Activated CD8-positive, alpha-beta memory T cell treated with anti-CD3 and anti-CD28 coated beads, Interleukin-2, amount 10 ng/mL, durations not matched to agents 7 days and 5 days (primary cell): ENCODE results near the gene ZNF423. TPM values are rescaled to one million over a fixed set of nuclear protein-coding genes. Genes with fewer than 3 reads are reported as not detected.

Source experiments
- ATAC-seq: fragments of 150-1000 bp; cut with Tn5 transposase; one replicate; pipeline ENCODE4 v1.10.0; 2021; ENCODE audit warnings: moderate library complexity
- CTCF ChIA-PET: fragments of 350-600 bp; sonication (Branson Sonifier 250); formaldehyde crosslinking; loops from one replicate; lab custom pipeline; 2021; ENCODE audit warnings: antibody characterized with exemption; lab: Charles Lee
- DNase-seq: peaks from one replicate; pipeline ENCODE4 v3.0.0-alpha.2; 2020
- H3K27ac Mint-ChIP-seq: one replicate; pipeline ENCODE4 v1.8.0; 2021; ENCODE audit warnings: mild to moderate bottlenecking, mixed read lengths
- H3K27me3 Mint-ChIP-seq: one replicate; pipeline ENCODE4 v1.8.0; 2021; ENCODE audit warnings: mixed read lengths
- H3K36me3 Mint-ChIP-seq: one replicate; pipeline ENCODE4 v1.8.0; 2021; ENCODE audit warnings: mild to moderate bottlenecking, mixed read lengths
- H3K4me1 Mint-ChIP-seq: one replicate; pipeline ENCODE4 v1.8.0; 2021; ENCODE audit warnings: mixed read lengths
- H3K4me3 Mint-ChIP-seq: one replicate; pipeline ENCODE4 v1.8.0; 2021; ENCODE audit warnings: mild to moderate bottlenecking, moderate library complexity, mixed read lengths
- H3K9me3 Mint-ChIP-seq: one replicate; pipeline ENCODE4 v1.8.0; 2022; ENCODE audit warnings: low read depth, mixed read lengths
- total RNA-seq, 2 experiments: library from RNA; stranded (reverse); gene quantifications; one replicate each; pipeline ENCODE4 v1.2.3, GENCODE V29; 2021

Gene ZNF423
- total RNA-seq, 2 experiments from 2014 or later = not detected

DNA sequence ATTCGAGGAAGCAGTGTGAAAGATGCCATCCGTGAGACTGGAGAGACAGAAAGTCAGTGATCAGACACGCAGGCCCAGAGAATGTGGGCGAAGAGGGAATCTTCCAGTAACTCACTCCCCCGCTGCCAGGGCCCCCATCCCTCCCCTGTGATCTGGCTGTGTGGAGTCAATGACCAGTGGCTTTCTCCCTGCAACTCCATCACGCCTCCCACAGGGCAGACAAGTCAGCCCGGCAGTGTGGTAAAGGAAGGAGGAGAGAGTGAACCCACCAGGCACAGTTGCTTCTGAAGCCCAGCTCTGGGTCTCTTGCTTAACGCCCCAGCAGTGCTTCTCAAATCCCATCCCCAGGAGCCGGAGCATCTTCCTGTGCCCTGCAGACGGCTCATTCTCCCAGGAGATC lies 142.1 kb downstream of the ZNF423 start:
- Mint-ChIP-seq H3K4me1 (no peaks in the 10 kb centered on the region), H3K27ac (no peak overlapping the region), H3K4me3 (no peak overlapping the region), H3K36me3 (no peaks in the 10 kb centered on the region), H3K9me3 (no peaks in the 10 kb centered on the region), H3K27me3 (peaks cover 2% of the 10 kb centered on the region)
- no peak for DNase-seq
- ATAC-seq = no peak
- CTCF ChIA-PET = no interaction called here

DNA sequence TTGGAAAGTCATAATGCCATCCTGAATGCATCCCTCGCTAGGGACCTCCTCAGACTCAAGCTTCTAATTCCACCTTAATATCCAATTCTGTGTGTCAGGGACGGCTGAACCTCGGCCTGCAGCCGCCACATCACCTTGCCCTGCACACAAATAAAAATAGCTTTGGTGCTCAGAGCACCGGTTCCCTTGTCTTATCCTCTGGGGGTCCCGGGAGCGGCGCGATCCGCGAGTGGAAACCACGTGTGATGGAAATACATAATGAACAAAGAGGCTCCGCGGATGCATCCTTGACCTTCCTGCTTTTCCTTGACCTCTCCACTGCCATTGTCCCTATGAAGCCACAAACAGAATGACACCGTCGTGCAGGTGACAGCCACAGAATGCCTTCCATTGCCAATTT lies 143.4 kb downstream of the ZNF423 start:
- ATAC-seq = no peak
- no peak for DNase-seq
- Mint-ChIP-seq H3K36me3 (no peaks in the 10 kb centered on the region), H3K27ac (no peak overlapping the region), H3K9me3 (no peaks in the 10 kb centered on the region), H3K4me1 (no peaks in the 10 kb centered on the region), H3K27me3 (no peaks in the 10 kb centered on the region), H3K4me3 (no peak overlapping the region)
- CTCF ChIA-PET = no interaction called here

DNA sequence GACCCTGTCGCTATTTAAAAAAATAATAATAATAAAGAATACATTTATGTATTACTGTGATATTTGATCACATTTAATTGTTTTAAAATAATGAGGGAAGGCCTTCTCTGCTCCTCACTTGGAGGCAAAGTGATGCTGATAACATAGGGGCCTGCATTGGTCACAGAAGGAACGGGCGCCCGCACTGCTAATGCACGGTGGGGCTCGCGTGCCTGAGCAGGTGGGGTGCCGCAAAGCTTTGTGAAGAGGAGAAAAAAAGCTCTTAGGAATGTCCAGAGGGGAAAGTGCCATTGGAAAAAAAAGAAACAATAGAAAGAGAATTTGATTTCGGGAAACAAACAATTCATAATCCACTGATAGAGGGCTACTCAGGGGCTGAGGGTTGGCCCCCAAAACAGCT lies 143.8 kb downstream of the ZNF423 start:
- no peaks in the 10 kb centered on the region for H3K27me3 Mint-ChIP-seq
- H3K9me3 Mint-ChIP-seq = no peaks in the 10 kb centered on the region
- CTCF ChIA-PET = no interaction called here
- H3K27ac Mint-ChIP-seq = no peak overlapping the region
- no peak overlapping the region for H3K4me3 Mint-ChIP-seq
- no peaks in the 10 kb centered on the region for H3K36me3 Mint-ChIP-seq
- DNase-seq (no peak), ATAC-seq (no peak)
- H3K4me1 Mint-ChIP-seq = no peaks in the 10 kb centered on the region

- CTCF ChIA-PET = no interaction called here
- no peaks in the 10 kb centered on the region for H3K4me1 Mint-ChIP-seq
- ATAC-seq (no peak), DNase-seq (no peak)
- no peak overlapping the region for H3K27ac Mint-ChIP-seq
- H3K4me3 Mint-ChIP-seq = no peak overlapping the region
- H3K27me3 Mint-ChIP-seq = no peaks in the 10 kb centered on the region
- no peaks in the 10 kb centered on the region for H3K9me3 Mint-ChIP-seq
- no peaks in the 10 kb centered on the region for H3K36me3 Mint-ChIP-seq
Measured at GRCh38 chr16:49709057-49709456, 146.9 kb downstream of the ZNF423 start.

GRCh38 chr16:49708491-49708890 lies 147.4 kb downstream of the ZNF423 start:
- no peak overlapping the region for H3K4me3 Mint-ChIP-seq
- no peaks in the 10 kb centered on the region for H3K27me3 Mint-ChIP-seq
- ATAC-seq (no peak), DNase-seq (no peak)
- H3K9me3 Mint-ChIP-seq = no peaks in the 10 kb centered on the region
- no peaks in the 10 kb centered on the region for H3K4me1 Mint-ChIP-seq
- no peak overlapping the region for H3K27ac Mint-ChIP-seq
- no peaks in the 10 kb centered on the region for H3K36me3 Mint-ChIP-seq
- CTCF ChIA-PET = no interaction called here

- DNase-seq = no peak
- Mint-ChIP-seq H3K27ac (no peak overlapping the region), H3K36me3 (no peaks in the 10 kb centered on the region), H3K9me3 (no peaks in the 10 kb centered on the region), H3K27me3 (no peaks in the 10 kb centered on the region), H3K4me1 (no peaks in the 10 kb centered on the region), H3K4me3 (no peak overlapping the region)
- ATAC-seq = no peak
- CTCF ChIA-PET = no interaction called here
Measured at GRCh38 chr16:49706620-49707355, 149.1 kb downstream of the ZNF423 start.

DNA sequence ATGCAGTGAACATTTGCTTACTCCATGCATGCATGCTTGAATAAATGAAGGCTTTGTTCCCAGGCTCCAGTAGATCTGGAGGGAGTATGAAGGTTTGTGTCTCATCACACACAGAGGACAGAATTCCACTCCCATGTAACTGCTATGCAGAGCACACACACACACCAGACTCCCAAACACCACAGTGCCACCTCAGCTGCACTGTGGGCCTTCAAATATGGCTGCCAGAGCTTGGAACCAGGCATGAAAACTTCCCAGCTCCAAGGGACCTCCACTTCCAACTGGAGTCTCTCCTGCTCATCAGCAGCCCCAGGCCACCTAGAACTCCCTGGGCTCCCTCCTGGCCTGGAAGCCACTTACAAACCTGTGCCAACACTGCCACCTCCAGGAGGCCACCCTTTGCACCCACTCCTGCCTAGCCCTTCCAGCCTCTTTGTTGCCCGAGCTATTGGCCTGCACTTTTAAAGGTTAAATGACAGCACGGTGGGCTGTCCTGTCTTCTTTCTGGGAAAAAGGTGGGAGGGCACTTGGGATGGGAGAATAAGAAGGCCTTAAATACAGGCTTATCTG lies 151.2 kb downstream of the ZNF423 start:
- Mint-ChIP-seq H3K4me3 (no peak overlapping the region), H3K9me3 (no peaks in the 10 kb centered on the region), H3K4me1 (no peaks in the 10 kb centered on the region), H3K27ac (no peak overlapping the region), H3K36me3 (no peaks in the 10 kb centered on the region), H3K27me3 (no peaks in the 10 kb centered on the region)
- ATAC-seq (no peak), DNase-seq (no peak)
- CTCF ChIA-PET = interaction anchor here (1.0 kb wide), 1 partner anchor 297 kb away, joined by 3 read pairs; no protein-coding TSS in a partner anchor

- Mint-ChIP-seq H3K27ac (no peak overlapping the region), H3K4me3 (no peak overlapping the region), H3K36me3 (no peaks in the 10 kb centered on the region)
Measured at GRCh38 chr16:49703483-49703882, 152.4 kb downstream of the ZNF423 start.

GRCh38 chr16:49701789-49702494 lies 154.0 kb downstream of the ZNF423 start:
- CTCF ChIA-PET = no interaction called here
- Mint-ChIP-seq H3K27me3 (peaks cover 9% of the 10 kb centered on the region), H3K36me3 (no peaks in the 10 kb centered on the region), H3K27ac (no peak overlapping the region), H3K9me3 (no peaks in the 10 kb centered on the region), H3K4me3 (no peak overlapping the region), H3K4me1 (no peaks in the 10 kb centered on the region)
- ATAC-seq (no peak), DNase-seq (no peak)

More at GRCh38 chr16:49703483-49703882, 152.4 kb downstream of the ZNF423 start:
- CTCF ChIA-PET = no interaction called here
- DNase-seq (no peak), ATAC-seq (no peak)
- H3K9me3 Mint-ChIP-seq = no peaks in the 10 kb centered on the region
- no peaks in the 10 kb centered on the region for H3K4me1 Mint-ChIP-seq
- H3K27me3 Mint-ChIP-seq = peaks cover 3% of the 10 kb centered on the region

DNA sequence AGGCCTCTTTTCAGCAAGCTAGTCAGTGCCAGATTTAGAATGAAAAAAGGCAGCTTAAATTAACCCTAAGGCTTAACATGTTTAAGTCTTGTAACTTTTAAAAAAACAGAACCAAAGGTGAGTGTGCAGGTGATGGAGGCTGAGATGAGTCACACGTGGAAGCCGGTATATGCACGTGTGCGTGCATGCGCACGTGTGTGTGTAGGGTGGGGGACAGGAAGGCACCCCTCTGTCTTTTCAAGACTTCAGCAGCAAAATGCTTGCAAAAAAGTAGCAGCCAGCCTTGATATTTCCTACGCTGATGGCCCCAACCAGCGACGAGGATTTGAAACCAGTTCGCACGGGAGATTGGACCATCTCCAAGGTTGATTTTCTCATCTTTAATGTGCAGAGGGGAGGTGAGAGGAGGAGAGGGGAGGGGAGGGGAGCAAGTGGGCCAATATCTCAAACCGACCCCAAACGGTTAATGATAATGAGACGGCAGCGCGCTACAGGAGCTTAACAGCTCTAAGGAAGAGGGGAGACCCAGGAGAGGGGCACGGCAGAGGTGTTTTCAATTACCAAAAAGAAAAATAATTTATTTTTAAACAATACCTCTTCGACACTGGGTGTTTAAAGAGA lies 154.7 kb downstream of the ZNF423 start:
- Mint-ChIP-seq H3K4me3 (no peak overlapping the region), H3K36me3 (no peaks in the 10 kb centered on the region), H3K27ac (no peak overlapping the region), H3K9me3 (no peaks in the 10 kb centered on the region), H3K27me3 (peaks cover 9% of the 10 kb centered on the region), H3K4me1 (no peaks in the 10 kb centered on the region)
- DNase-seq (no peak), ATAC-seq (no peak)
- CTCF ChIA-PET = no interaction called here

DNA sequence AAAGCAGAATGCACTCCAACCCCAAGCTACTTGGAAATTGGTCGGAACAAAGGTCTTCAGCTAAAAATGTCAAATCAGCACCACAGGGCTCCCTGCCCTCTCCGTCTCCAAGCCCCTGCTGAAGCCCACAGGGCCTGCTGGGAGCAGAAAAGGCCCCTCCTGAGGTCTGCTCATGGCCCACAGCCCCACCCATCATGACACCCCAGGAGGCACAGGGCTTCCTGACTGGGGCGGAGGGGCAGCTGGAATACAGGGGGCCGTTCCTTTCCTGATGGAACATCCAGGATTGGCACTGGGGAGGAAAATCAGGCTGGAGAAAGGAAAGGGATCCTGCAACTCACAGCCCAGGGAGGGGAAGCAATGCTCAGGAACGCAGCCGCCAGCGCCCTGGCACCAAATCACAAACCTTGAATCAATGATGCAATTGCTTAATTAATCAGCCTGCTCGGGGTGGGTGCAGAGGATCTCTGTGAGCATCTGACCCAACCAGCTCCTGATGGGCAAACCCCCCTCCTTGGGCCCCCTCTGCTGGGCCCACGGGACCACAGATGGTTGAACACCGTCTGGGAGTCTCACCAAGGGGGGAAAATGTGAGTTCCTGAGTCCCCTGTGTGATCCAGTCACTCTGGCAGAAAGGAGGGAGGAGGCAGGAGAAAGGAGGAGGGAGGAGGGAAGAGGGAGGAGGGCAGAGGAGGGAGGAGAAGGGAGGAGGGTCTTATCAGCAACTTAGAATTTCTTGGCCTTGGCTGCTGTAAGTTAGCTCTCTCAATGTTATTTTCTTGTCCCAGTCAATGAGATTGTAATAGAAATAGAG lies 155.5 kb downstream of the ZNF423 start:
- Mint-ChIP-seq H3K4me1 (no peaks in the 10 kb centered on the region), H3K4me3 (no peak overlapping the region), H3K36me3 (no peaks in the 10 kb centered on the region), H3K27ac (no peak overlapping the region), H3K27me3 (peaks cover 9% of the 10 kb centered on the region), H3K9me3 (no peaks in the 10 kb centered on the region)
- DNase-seq (no peak), ATAC-seq (no peak)
- CTCF ChIA-PET = no interaction called here

GRCh38 chr16:49699841-49700175 lies 156.1 kb downstream of the ZNF423 start:
- ATAC-seq (no peak), DNase-seq (no peak)
- Mint-ChIP-seq H3K4me1 (no peaks in the 10 kb centered on the region), H3K27me3 (peaks cover 9% of the 10 kb centered on the region), H3K27ac (no peak overlapping the region), H3K4me3 (no peak overlapping the region), H3K36me3 (no peaks in the 10 kb centered on the region), H3K9me3 (no peaks in the 10 kb centered on the region)
- CTCF ChIA-PET = no interaction called here
